Neutrophil (primary cell): ENCODE data around the gene CEP112.

Source experiments
- H3K27ac ChIP-seq: fragments of 200-600 bp; sonication (generic); 2 replicates; pipeline ENCODE4 v1.5.1; 2016; ENCODE audit warnings: mild to moderate bottlenecking, moderate library complexity
- H3K27me3 ChIP-seq: fragments of 200-600 bp; sonication (generic); 2 replicates; pipeline ENCODE4 v1.6.0; 2016; ENCODE audit warnings: mild to moderate bottlenecking
- H3K36me3 ChIP-seq: fragments of 200-600 bp; sonication (generic); 2 replicates; pipeline ENCODE4 v1.5.1; 2017
- H3K4me1 ChIP-seq, 2 experiments: fragments of 200-600 bp in 1 of 2; sonication (generic) in 1 of 2; 1 replicate in 1 of 2; 2 replicates in 1 of 2; pipeline versions ENCODE4 v1.5.1 to v1.6.1; 2013 to 2016; ENCODE audit warnings: low read depth in 1 of 2, low read length in 1 of 2, mild to moderate bottlenecking in 1 of 2, moderate library complexity in 1 of 2; ENCODE audit not compliant: control insufficient read depth in 1 of 2, insufficient read depth in 1 of 2
- H3K4me3 ChIP-seq, 2 experiments: fragments of 200-600 bp in 1 of 2; sonication (generic) in 1 of 2; 1 replicate in 1 of 2; 2 replicates in 1 of 2; pipeline ENCODE4 v1.5.1; 2013 to 2016; ENCODE audit warnings: low read depth in 1 of 2, low read length in 1 of 2, mild to moderate bottlenecking in 1 of 2, moderate library complexity in 1 of 2
- H3K9me3 ChIP-seq: fragments of 200-600 bp; sonication (generic); 2 replicates; pipeline ENCODE4 v1.5.1; 2016
- TF ChIP-seq, protein P1 (sequence below): fragments of 200-600 bp; sonication (generic); IDR thresholded peaks from 2 replicates; pipeline ENCODE4 v1.5.1; 2016; ENCODE audit warnings: antibody characterized with exemption

The CEP112 gene

GRCh38 chr17:65967372-65967771 is 224.6 kb downstream of the CEP112 start:
- Histone ChIP-seq H3K4me3 (no peak overlapping the region), H3K27me3 (no peaks in the 10 kb centered on the region)
- TF ChIP-seq, protein P1, sequence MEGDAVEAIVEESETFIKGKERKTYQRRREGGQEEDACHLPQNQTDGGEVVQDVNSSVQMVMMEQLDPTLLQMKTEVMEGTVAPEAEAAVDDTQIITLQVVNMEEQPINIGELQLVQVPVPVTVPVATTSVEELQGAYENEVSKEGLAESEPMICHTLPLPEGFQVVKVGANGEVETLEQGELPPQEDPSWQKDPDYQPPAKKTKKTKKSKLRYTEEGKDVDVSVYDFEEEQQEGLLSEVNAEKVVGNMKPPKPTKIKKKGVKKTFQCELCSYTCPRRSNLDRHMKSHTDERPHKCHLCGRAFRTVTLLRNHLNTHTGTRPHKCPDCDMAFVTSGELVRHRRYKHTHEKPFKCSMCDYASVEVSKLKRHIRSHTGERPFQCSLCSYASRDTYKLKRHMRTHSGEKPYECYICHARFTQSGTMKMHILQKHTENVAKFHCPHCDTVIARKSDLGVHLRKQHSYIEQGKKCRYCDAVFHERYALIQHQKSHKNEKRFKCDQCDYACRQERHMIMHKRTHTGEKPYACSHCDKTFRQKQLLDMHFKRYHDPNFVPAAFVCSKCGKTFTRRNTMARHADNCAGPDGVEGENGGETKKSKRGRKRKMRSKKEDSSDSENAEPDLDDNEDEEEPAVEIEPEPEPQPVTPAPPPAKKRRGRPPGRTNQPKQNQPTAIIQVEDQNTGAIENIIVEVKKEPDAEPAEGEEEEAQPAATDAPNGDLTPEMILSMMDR = no peak

GRCh38 chr17:65966072-65966695 is 225.7 kb downstream of the CEP112 start:
- Histone ChIP-seq H3K4me1 (no peaks in the 10 kb centered on the region), H3K27me3 (no peaks in the 10 kb centered on the region), H3K36me3 (no peaks in the 10 kb centered on the region), H3K27ac (no peak overlapping the region), H3K4me3 (no peak overlapping the region), H3K9me3 (peaks cover 21% of the 10 kb centered on the region)
- TF ChIP-seq, protein P1 = no peak

More at GRCh38 chr17:65967372-65967771, 224.6 kb downstream of the CEP112 start:
- Histone ChIP-seq H3K9me3 (peaks cover 22% of the 10 kb centered on the region), H3K4me1 (no peaks in the 10 kb centered on the region), H3K36me3 (no peaks in the 10 kb centered on the region), H3K27ac (no peak overlapping the region)

GRCh38 chr17:65963179-65963578 is 228.8 kb downstream of the CEP112 start:
- H3K27ac ChIP-seq = no peak overlapping the region
- TF ChIP-seq, protein P1 = no peak
- H3K9me3 ChIP-seq = no peaks in the 10 kb centered on the region
- H3K4me1 ChIP-seq = no peaks in the 10 kb centered on the region
- H3K4me3 ChIP-seq = no peak overlapping the region
- H3K36me3 ChIP-seq = no peaks in the 10 kb centered on the region
- H3K27me3 ChIP-seq = no peaks in the 10 kb centered on the region

DNA sequence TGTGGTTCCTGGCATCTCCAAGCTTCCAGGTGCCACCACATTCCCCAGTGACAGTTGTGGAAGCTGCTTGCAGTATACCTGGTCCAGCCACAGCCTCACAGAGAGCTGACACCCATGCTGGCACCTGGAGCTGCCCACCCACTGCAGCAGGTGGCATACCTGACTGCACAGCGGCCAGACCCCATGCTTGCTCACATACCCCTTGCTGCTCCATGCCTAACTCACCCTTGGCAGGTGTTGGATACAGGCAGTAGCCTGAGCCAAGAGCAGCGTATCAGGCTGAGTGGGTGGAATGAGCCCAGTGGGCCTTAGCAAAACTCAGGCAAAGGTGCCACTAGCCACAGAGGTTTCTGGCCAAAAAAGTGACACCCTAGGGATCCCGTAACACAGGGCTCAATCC is 232.3 kb downstream of the CEP112 start:
- Histone ChIP-seq H3K4me1 (no peaks in the 10 kb centered on the region), H3K27me3 (no peaks in the 10 kb centered on the region), H3K27ac (no peak overlapping the region), H3K4me3 (no peak overlapping the region), H3K36me3 (no peaks in the 10 kb centered on the region), H3K9me3 (no peaks in the 10 kb centered on the region)
- TF ChIP-seq, protein P1 = no peak

- H3K9me3 ChIP-seq = no peaks in the 10 kb centered on the region
- no peak overlapping the region for H3K27ac ChIP-seq
- TF ChIP-seq, protein P1 = no peak
- H3K27me3 ChIP-seq = no peaks in the 10 kb centered on the region
- H3K36me3 ChIP-seq = no peaks in the 10 kb centered on the region
- no peaks in the 10 kb centered on the region for H3K4me1 ChIP-seq
- H3K4me3 ChIP-seq = no peak overlapping the region
Observed at GRCh38 chr17:65956814-65957213, 235.1 kb downstream of the CEP112 start.

GRCh38 chr17:65954148-65954449 is 237.8 kb downstream of the CEP112 start:
- H3K36me3 ChIP-seq = no peaks in the 10 kb centered on the region
- no peaks in the 10 kb centered on the region for H3K27me3 ChIP-seq
- no peaks in the 10 kb centered on the region for H3K9me3 ChIP-seq
- H3K4me3 ChIP-seq = no peak overlapping the region
- no peaks in the 10 kb centered on the region for H3K4me1 ChIP-seq
- no peak overlapping the region for H3K27ac ChIP-seq
- TF ChIP-seq, protein P1 = no peak
